ENCODE measurements around the gene SLC6A1.

Gene SLC6A1

GRCh38 chr3:10996345-10997013 lies 3.9 kb downstream of the SLC6A1 start:
- DNase-seq, result no peak

- no peak for DNase-seq
Observed at GRCh38 chr3:10997196-10997595, 4.6 kb downstream of the SLC6A1 start.

- DNase-seq, result no peak
Observed at GRCh38 chr3:10998542-10998941, 6.0 kb downstream of the SLC6A1 start.

- no peak for DNase-seq
Observed at GRCh38 chr3:10999221-11000107, 6.9 kb downstream of the SLC6A1 start.

- no peak for DNase-seq
Observed at GRCh38 chr3:11000528-11000927, 8.0 kb downstream of the SLC6A1 start.

- DNase-seq, result no peak
Observed at GRCh38 chr3:11001020-11001657, 8.6 kb downstream of the SLC6A1 start.

GRCh38 chr3:11001658-11002021 lies 9.1 kb downstream of the SLC6A1 start:
- DNase-seq, result no peak

- no peak for DNase-seq
Observed at GRCh38 chr3:11002371-11002807, 9.8 kb downstream of the SLC6A1 start.

GRCh38 chr3:11004563-11004962 lies 12.0 kb downstream of the SLC6A1 start:
- DNase-seq, result no peak

- DNase-seq, result no peak
Observed at GRCh38 chr3:11005686-11006256, 13.2 kb downstream of the SLC6A1 start.

GRCh38 chr3:11006986-11007933 lies 14.7 kb downstream of the SLC6A1 start:
- no peak for DNase-seq

- DNase-seq, result no peak
Observed at GRCh38 chr3:11009898-11010297, 17.4 kb downstream of the SLC6A1 start.

GRCh38 chr3:11010426-11011165 lies 18.0 kb downstream of the SLC6A1 start:
- no peak for DNase-seq

GRCh38 chr3:11014253-11014652 lies 21.7 kb downstream of the SLC6A1 start:
- no peak for DNase-seq

- DNase-seq, result no peak
Observed at GRCh38 chr3:11014752-11015151, 22.2 kb downstream of the SLC6A1 start.

- DNase-seq, result no peak
Observed at GRCh38 chr3:11015369-11015768, 22.8 kb downstream of the SLC6A1 start.

GRCh38 chr3:11016727-11017126 lies 24.2 kb downstream of the SLC6A1 start:
- DNase-seq, result no peak

- no peak for DNase-seq
Observed at GRCh38 chr3:11019116-11019819, 26.7 kb downstream of the SLC6A1 start.

- DNase-seq, result no peak
Observed at GRCh38 chr3:11020764-11021163, 28.2 kb downstream of the SLC6A1 start.

- DNase-seq, result no peak
Observed at GRCh38 chr3:11021611-11022011, 29.1 kb downstream of the SLC6A1 start.

GRCh38 chr3:11022115-11022514 lies 29.6 kb downstream of the SLC6A1 start:
- no peak for DNase-seq
